T-helper 9 cell (primary cell): ENCODE measurements around the gene CIB2.

ENCODE experiments used
- DNase-seq: peaks from one replicate; pipeline ENCODE4 v3.0.0-alpha.2; 2020

The CIB2 gene

GRCh38 chr15:78105476-78106241 lies 25.6 kb downstream of the CIB2 start:
- DNase-seq = no peak

- DNase-seq = no peak
These were observed 26.4 kb downstream of the CIB2 start for GRCh38 chr15:78104566-78105475.

- DNase-seq = no peak
These were observed 27.1 kb downstream of the CIB2 start for GRCh38 chr15:78104119-78104479.

- DNase-seq = peak; percentile 26
These were observed 27.7 kb downstream of the CIB2 start for GRCh38 chr15:78103406-78104118.

- no peak for DNase-seq
These were observed 28.5 kb downstream of the CIB2 start for GRCh38 chr15:78102741-78103140.

- DNase-seq = no peak
These were observed 29.0 kb downstream of the CIB2 start for GRCh38 chr15:78102211-78102610.

- DNase-seq = no peak
These were observed 29.7 kb downstream of the CIB2 start for GRCh38 chr15:78101423-78102105.

GRCh38 chr15:78100886-78101285 lies 30.4 kb downstream of the CIB2 start:
- no peak for DNase-seq

- no peak for DNase-seq
These were observed 33.0 kb downstream of the CIB2 start for GRCh38 chr15:78098131-78098755.

GRCh38 chr15:78097667-78098066 lies 33.6 kb downstream of the CIB2 start:
- no peak for DNase-seq

GRCh38 chr15:78093242-78094020 lies 37.8 kb downstream of the CIB2 start:
- DNase-seq = no peak

- no peak for DNase-seq
These were observed 38.8 kb downstream of the CIB2 start, which contains the start of gene SH2D7 for GRCh38 chr15:78092261-78093041. Gene SH2D7, plus strand, starts transcription at chr15:78092561. Its CDS starts 24 bp downstream, at chr15:78092585.

GRCh38 chr15:78090422-78091063 lies 40.7 kb downstream of the CIB2 start:
- DNase-seq = no peak

GRCh38 chr15:78088773-78089080 lies 42.5 kb downstream of the CIB2 start:
- DNase-seq = no peak

GRCh38 chr15:78087951-78088772 lies 43.1 kb downstream of the CIB2 start:
- DNase-seq = no peak

GRCh38 chr15:78085928-78086327 lies 45.3 kb downstream of the CIB2 start:
- no peak for DNase-seq

- no peak for DNase-seq
These were observed 46.8 kb downstream of the CIB2 start for GRCh38 chr15:78084449-78084750.

- DNase-seq = no peak
These were observed 47.4 kb downstream of the CIB2 start for GRCh38 chr15:78083687-78084448.

GRCh38 chr15:78083186-78083585 lies 48.1 kb downstream of the CIB2 start:
- DNase-seq = no peak
